RWPE1 (cell line): ENCODE measurements around the gene PAM16.
"Not testable (repeated sequence)": the region's sequence is repeated elsewhere in the genome, so short reads cannot be mapped to it uniquely, and the experiment has no call there.

Experiments
- CTCF ChIA-PET: fragments of 350-600 bp; sonication (Branson Sonifier 250); formaldehyde crosslinking; extraction: SDS; loops from one replicate; lab custom pipeline; 2021; lab: Yijun Ruan, JAX
- POLR2A ChIA-PET: fragments of 400-600 bp; formaldehyde crosslinking; extraction: SDS; loops from one replicate; lab custom pipeline; 2020; ENCODE audit warnings: antibody characterized with exemption; ENCODE audit not compliant: low non-redundant PET; lab: Yijun Ruan, JAX
- DNase-seq: peaks from one replicate; pipeline ENCODE4 v3.0.0; 2012; ENCODE audit warnings: low spot score
- H3K27ac ChIP-seq: fragments of 450-650 bp; 2 replicates; pipeline ENCODE4 v1.5.1; 2017
- TF ChIP-seq, protein P1 (sequence below): fragments of 450-650 bp; conservative IDR thresholded peaks from 2 replicates; pipeline ENCODE4 v1.5.1; 2017; ENCODE audit warnings: low read depth, mild to moderate bottlenecking

The PAM16 gene

DNA sequence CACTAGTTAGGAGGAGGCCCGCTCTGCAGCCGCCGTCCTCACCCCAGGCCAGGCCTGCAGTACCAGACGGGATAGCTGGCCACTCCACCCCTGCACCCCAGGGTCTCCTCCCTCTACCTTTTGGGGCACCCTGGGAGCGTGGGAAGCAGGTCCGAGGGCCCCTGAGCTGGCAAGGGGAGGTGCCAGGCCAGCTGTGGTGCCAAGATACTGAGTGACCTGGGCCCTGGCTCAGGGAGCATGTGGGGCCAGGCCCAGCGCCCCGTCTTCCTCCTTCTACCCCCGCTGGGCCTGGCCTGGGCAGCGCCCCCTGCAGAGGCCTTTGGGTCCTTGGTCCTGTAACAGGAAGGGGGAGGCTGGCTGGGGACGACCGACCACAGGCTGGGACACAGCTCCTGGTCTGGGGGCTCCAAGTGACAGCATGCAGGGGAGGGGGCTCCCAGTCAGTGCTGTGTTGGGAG, 13.0 kb downstream of the PAM16 start:
- H3K27ac ChIP-seq: peak overlapping the region; percentile 71
- no peak for DNase-seq
- ChIA-PET CTCF (interaction anchor here (0.6 to 1.2 kb wide), 3 partner anchors 286 to 1580 kb away, joined by 3 to 4 read pairs (median 3); no protein-coding TSS in a partner anchor), POLR2A (no interaction called here)
- TF ChIP-seq, protein P1, sequence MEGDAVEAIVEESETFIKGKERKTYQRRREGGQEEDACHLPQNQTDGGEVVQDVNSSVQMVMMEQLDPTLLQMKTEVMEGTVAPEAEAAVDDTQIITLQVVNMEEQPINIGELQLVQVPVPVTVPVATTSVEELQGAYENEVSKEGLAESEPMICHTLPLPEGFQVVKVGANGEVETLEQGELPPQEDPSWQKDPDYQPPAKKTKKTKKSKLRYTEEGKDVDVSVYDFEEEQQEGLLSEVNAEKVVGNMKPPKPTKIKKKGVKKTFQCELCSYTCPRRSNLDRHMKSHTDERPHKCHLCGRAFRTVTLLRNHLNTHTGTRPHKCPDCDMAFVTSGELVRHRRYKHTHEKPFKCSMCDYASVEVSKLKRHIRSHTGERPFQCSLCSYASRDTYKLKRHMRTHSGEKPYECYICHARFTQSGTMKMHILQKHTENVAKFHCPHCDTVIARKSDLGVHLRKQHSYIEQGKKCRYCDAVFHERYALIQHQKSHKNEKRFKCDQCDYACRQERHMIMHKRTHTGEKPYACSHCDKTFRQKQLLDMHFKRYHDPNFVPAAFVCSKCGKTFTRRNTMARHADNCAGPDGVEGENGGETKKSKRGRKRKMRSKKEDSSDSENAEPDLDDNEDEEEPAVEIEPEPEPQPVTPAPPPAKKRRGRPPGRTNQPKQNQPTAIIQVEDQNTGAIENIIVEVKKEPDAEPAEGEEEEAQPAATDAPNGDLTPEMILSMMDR: no peak

GRCh38 chr16:4337540-4338088, 13.5 kb downstream of the PAM16 start:
- TF ChIP-seq, protein P1: no peak
- CTCF ChIA-PET: interaction anchor here (1.2 kb wide), 1 partner anchor 286 kb away, joined by 3 read pairs; no protein-coding TSS in a partner anchor
- H3K27ac ChIP-seq: peak overlapping the region; percentile 71
- POLR2A ChIA-PET: no interaction called here
- DNase-seq: no peak

DNA sequence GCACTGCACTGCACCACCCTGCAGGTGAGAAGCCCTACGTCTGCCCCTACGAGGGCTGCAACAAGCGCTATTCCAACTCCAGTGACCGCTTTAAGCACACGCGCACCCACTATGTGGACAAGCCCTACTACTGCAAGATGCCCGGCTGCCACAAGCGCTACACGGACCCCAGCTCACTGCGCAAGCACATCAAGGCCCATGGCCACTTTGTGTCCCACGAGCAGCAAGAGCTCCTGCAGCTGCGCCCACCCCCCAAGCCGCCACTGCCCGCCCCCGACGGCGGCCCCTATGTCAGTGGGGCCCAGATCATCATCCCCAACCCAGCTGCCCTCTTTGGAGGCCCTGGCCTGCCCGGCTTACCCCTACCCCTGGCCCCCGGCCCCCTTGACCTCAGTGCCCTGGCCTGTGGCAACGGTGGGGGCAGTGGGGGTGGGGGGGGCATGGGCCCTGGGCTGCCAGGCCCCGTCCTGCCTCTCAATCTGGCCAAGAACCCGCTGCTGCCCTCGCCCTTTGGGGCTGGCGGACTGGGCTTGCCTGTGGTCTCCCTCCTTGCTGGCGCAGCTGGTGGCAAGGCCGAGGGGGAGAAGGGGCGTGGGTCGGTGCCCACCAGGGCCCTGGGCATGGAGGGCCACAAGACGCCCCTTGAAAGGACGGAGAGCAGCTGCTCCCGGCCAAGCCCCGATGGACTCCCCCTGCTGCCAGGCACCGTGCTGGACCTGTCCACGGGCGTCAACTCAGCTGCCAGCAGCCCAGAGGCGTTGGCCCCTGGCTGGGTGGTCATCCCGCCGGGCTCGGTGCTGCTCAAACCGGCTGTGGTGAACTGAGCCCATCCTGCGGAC, 14.2 kb downstream of the PAM16 start:
- CTCF ChIA-PET: interaction anchor here (1.2 kb wide), 1 partner anchor 287 kb away, joined by 3 read pairs; no protein-coding TSS in a partner anchor
- POLR2A ChIA-PET: no interaction called here
- TF ChIP-seq, protein P1: no peak
- no peak for DNase-seq
- peak overlapping the region; percentile 71 for H3K27ac ChIP-seq

DNA sequence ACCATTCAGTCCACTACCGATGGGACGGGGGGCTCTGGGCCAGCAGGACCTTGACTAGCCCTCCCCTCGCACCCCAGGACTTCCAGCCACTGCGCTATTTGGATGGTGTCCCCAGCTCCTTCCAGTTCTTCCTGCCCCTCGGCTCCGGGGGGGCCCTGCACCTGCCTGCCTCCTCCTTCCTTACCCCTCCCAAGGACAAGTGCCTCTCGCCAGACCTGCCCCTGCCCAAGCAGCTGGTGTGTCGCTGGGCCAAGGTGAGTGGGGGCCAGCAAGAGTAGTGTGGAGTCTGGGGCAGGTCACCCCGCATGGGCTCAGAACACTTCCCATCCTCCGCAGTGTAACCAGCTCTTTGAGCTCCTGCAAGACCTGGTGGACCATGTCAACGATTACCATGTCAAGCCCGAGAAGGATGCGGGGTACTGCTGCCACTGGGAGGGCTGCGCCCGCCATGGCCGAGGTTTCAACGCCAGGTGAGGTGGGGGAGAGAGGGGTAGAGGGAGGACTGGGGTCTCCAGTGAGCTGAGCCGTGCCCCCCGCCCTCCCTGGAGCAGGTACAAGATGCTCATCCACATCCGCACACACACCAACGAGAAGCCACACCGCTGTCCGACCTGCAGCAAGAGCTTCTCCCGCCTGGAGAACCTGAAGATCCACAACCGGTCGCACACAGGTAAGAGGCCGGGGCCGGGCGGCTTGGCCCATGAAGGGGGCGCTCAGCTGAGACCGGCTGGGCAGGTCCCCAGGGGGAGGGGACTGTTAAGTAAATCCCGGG, 16.2 kb downstream of the PAM16 start:
- TF ChIP-seq, protein P1: no peak
- DNase-seq: no peak
- ChIA-PET CTCF (interaction anchor here (0.7 kb wide), 1 partner anchor 79 kb away, joined by 3 read pairs; no protein-coding TSS in a partner anchor), POLR2A (no interaction called here)
- peak overlapping the region; percentile 71 for H3K27ac ChIP-seq

- DNase-seq, CTCF ChIA-PET: not testable (repeated sequence)
- POLR2A ChIA-PET: interaction anchor here (0.6 kb wide), 1 partner anchor 386 kb away, joined by 3 read pairs; no protein-coding TSS in a partner anchor
- H3K27ac ChIP-seq: peak overlapping the region; percentile 37
Observed at GRCh38 chr16:4333714-4334113, 17.4 kb downstream of the PAM16 start.

- POLR2A ChIA-PET: interaction anchor here (0.6 kb wide), 1 partner anchor 387 kb away, joined by 3 read pairs; no protein-coding TSS in a partner anchor
- CTCF ChIA-PET: interaction anchor here (0.6 to 2.1 kb wide), 2 partner anchors 70 to 107 kb away, joined by 3 to 6 read pairs; no protein-coding TSS in a partner anchor
- DNase-seq: no peak
- TF ChIP-seq, protein P1: no peak
- peak overlapping the region; percentile 37 for H3K27ac ChIP-seq
Observed at GRCh38 chr16:4333308-4333638, 17.8 kb downstream of the PAM16 start.
